Osteocyte (in vitro differentiated cells): Measurements from ENCODE around the gene POMC. TPM values are rescaled to one million over a fixed set of nuclear protein-coding genes. Genes with fewer than 3 reads are reported as not detected.
"Not testable (repeated sequence)": the region's sequence is repeated elsewhere in the genome, so short reads cannot be mapped to it uniquely, and the experiment has no call there.

Experiments used
- DNase-seq: peaks from one replicate; pipeline ENCODE4 v3.0.0; 2021; ENCODE audit warnings: mixed read lengths; ENCODE audit not compliant: unreplicated experiment; ENCODE audit errors: extremely low spot score
- H3K27ac Mint-ChIP-seq: one replicate; pipeline ENCODE4 v1.8.0; 2021; ENCODE audit warnings: mild to moderate bottlenecking, mixed read lengths; ENCODE audit not compliant: unreplicated experiment
- H3K27me3 Mint-ChIP-seq: one replicate; pipeline ENCODE4 v1.8.0; 2021; ENCODE audit warnings: mixed read lengths; ENCODE audit not compliant: unreplicated experiment
- H3K36me3 Mint-ChIP-seq: one replicate; pipeline ENCODE4 v1.8.0; 2021; ENCODE audit warnings: mixed read lengths; ENCODE audit not compliant: unreplicated experiment
- H3K4me1 Mint-ChIP-seq: one replicate; pipeline ENCODE4 v1.8.0; 2021; ENCODE audit warnings: mixed read lengths; ENCODE audit not compliant: unreplicated experiment
- H3K4me3 Mint-ChIP-seq: one replicate; pipeline ENCODE4 v1.8.0; 2021; ENCODE audit warnings: mild to moderate bottlenecking, moderate library complexity, mixed read lengths; ENCODE audit not compliant: unreplicated experiment
- H3K9me3 Mint-ChIP-seq: one replicate; pipeline ENCODE4 v1.8.0; 2021; ENCODE audit warnings: mixed read lengths; ENCODE audit not compliant: unreplicated experiment
- CTCF ChIP-seq: fragments of 200-600 bp; sonication (generic); IDR thresholded peaks from 2 replicates; pipeline ENCODE4 v1.5.0; 2021; ENCODE audit warnings: antibody characterized with exemption, mild to moderate bottlenecking, moderate library complexity
- total RNA-seq: library from RNA; stranded (reverse); gene quantifications from 2 replicates; pipeline ENCODE4 v1.2.1, GENCODE V29; 2021

POMC gene
- total RNA-seq, 1 donor from 2014 or later, result not detected

- no peaks in the 10 kb centered on the region for H3K9me3 Mint-ChIP-seq
- H3K27ac Mint-ChIP-seq, result no peak overlapping the region
- H3K27me3 Mint-ChIP-seq, result peaks cover 16% of the 10 kb centered on the region
- H3K4me1 Mint-ChIP-seq, result peaks cover 2% of the 10 kb centered on the region
- no peak for TF ChIP-seq CTCF
- H3K4me3 Mint-ChIP-seq, result no peak overlapping the region
- DNase-seq, result no peak
- H3K36me3 Mint-ChIP-seq, result no peaks in the 10 kb centered on the region
These were observed 8.0 kb downstream of the POMC start for GRCh38 chr2:25160376-25160775.

GRCh38 chr2:25159949-25160348 lies 8.4 kb downstream of the POMC start:
- Mint-ChIP-seq H3K4me1 (peaks cover 2% of the 10 kb centered on the region), H3K27ac (no peak overlapping the region), H3K36me3 (no peaks in the 10 kb centered on the region), H3K9me3 (no peaks in the 10 kb centered on the region), H3K4me3 (no peak overlapping the region), H3K27me3 (peaks cover 12% of the 10 kb centered on the region)
- DNase-seq, result no peak
- no peak for TF ChIP-seq CTCF

GRCh38 chr2:25158096-25158852 lies 10.1 kb downstream of the POMC start:
- Mint-ChIP-seq H3K27me3 (peaks cover 4% of the 10 kb centered on the region), H3K36me3 (no peaks in the 10 kb centered on the region)
- TF ChIP-seq CTCF, result no peak

GRCh38 chr2:25155401-25155800 lies 13.0 kb downstream of the POMC start:
- no peaks in the 10 kb centered on the region for H3K27me3 Mint-ChIP-seq
- no peak for TF ChIP-seq CTCF
- H3K9me3 Mint-ChIP-seq, result no peaks in the 10 kb centered on the region
- DNase-seq, result no peak
- no peak overlapping the region for H3K27ac Mint-ChIP-seq
- H3K36me3 Mint-ChIP-seq, result no peaks in the 10 kb centered on the region
- peaks cover 2% of the 10 kb centered on the region for H3K4me1 Mint-ChIP-seq
- H3K4me3 Mint-ChIP-seq, result no peak overlapping the region

More at GRCh38 chr2:25158096-25158852, 10.1 kb downstream of the POMC start:
- Mint-ChIP-seq H3K9me3 (no peaks in the 10 kb centered on the region), H3K4me1 (peaks cover 2% of the 10 kb centered on the region), H3K4me3 (no peak overlapping the region), H3K27ac (no peak overlapping the region)
- DNase-seq, result no peak

GRCh38 chr2:25151718-25152117 lies 16.7 kb downstream of the POMC start:
- Mint-ChIP-seq H3K27me3 (no peaks in the 10 kb centered on the region), H3K36me3 (peaks cover 1% of the 10 kb centered on the region), H3K9me3 (no peaks in the 10 kb centered on the region), H3K4me1 (no peaks in the 10 kb centered on the region), H3K27ac (no peak overlapping the region), H3K4me3 (no peak overlapping the region)
- DNase-seq, result no peak
- no peak for TF ChIP-seq CTCF

GRCh38 chr2:25150993-25151392 lies 17.4 kb downstream of the POMC start:
- not testable (repeated sequence) for H3K27me3 Mint-ChIP-seq, H3K27ac Mint-ChIP-seq, H3K4me3 Mint-ChIP-seq, H3K4me1 Mint-ChIP-seq, H3K36me3 Mint-ChIP-seq, H3K9me3 Mint-ChIP-seq, DNase-seq
